ENCODE data around the gene PRTN3.
"Not testable (repeated sequence)": the region's sequence is repeated elsewhere in the genome, so short reads cannot be mapped to it uniquely, and the experiment has no call there.

The PRTN3 gene

GRCh38 chr19:810077-810855 lies 30.5 kb upstream of the PRTN3 start:
- no peaks in the 10 kb centered on the region for H3K9me3 Mint-ChIP-seq
- peak overlapping the region; percentile 27 for H3K27ac Mint-ChIP-seq
- H3K4me3 Mint-ChIP-seq: no peak overlapping the region
- H3K4me1 Mint-ChIP-seq: peaks cover 7% of the 10 kb centered on the region
- H3K27me3 Mint-ChIP-seq: no peaks in the 10 kb centered on the region
- ATAC-seq (no peak), DNase-seq (no peak)
- H3K36me3 Mint-ChIP-seq (ENCODE audit: low read depth): peaks cover 55% of the 10 kb centered on the region

- H3K4me1 Mint-ChIP-seq: peaks cover 7% of the 10 kb centered on the region
- ATAC-seq (no peak), DNase-seq (no peak)
- H3K9me3 Mint-ChIP-seq: peaks cover 3% of the 10 kb centered on the region
- no peak overlapping the region for H3K4me3 Mint-ChIP-seq
- peaks cover 56% of the 10 kb centered on the region for H3K36me3 Mint-ChIP-seq (ENCODE audit: low read depth)
- H3K27me3 Mint-ChIP-seq: no peaks in the 10 kb centered on the region
- no peak overlapping the region for H3K27ac Mint-ChIP-seq
Observed at GRCh38 chr19:810883-811489, 29.8 kb upstream of the PRTN3 start.

- Mint-ChIP-seq H3K9me3 (peaks cover 9% of the 10 kb centered on the region), H3K27ac (no peak overlapping the region), H3K4me1 (peaks cover 7% of the 10 kb centered on the region), H3K36me3 (ENCODE audit: low read depth) (peaks cover 60% of the 10 kb centered on the region), H3K4me3 (peak overlapping the region; percentile 14), H3K27me3 (no peaks in the 10 kb centered on the region)
- ATAC-seq (no peak), DNase-seq (no peak)
Observed at GRCh38 chr19:811506-812048, 29.2 kb upstream of the PRTN3 start.

- Mint-ChIP-seq H3K27ac (no peak overlapping the region), H3K36me3 (ENCODE audit: low read depth) (peaks cover 55% of the 10 kb centered on the region), H3K4me1 (peaks cover 6% of the 10 kb centered on the region), H3K4me3 (no peak overlapping the region), H3K9me3 (peaks cover 12% of the 10 kb centered on the region), H3K27me3 (no peaks in the 10 kb centered on the region)
- DNase-seq (no peak), ATAC-seq (peak; percentile 5)
Observed at GRCh38 chr19:812049-812746, 28.6 kb upstream of the PRTN3 start.

GRCh38 chr19:812747-813218 lies 28.0 kb upstream of the PRTN3 start:
- no peaks in the 10 kb centered on the region for H3K27me3 Mint-ChIP-seq
- no peak overlapping the region for H3K27ac Mint-ChIP-seq
- no peak overlapping the region for H3K4me3 Mint-ChIP-seq
- DNase-seq (no peak), ATAC-seq (peak; percentile 3)
- peaks cover 49% of the 10 kb centered on the region for H3K36me3 Mint-ChIP-seq (ENCODE audit: low read depth)
- peaks cover under 1% of the 10 kb centered on the region for H3K4me1 Mint-ChIP-seq
- peaks cover 12% of the 10 kb centered on the region for H3K9me3 Mint-ChIP-seq

- H3K36me3 Mint-ChIP-seq (ENCODE audit: low read depth): peaks cover 46% of the 10 kb centered on the region
- peak; percentile 3 for ATAC-seq
- no peak overlapping the region for H3K4me3 Mint-ChIP-seq
- no peak for DNase-seq
- H3K27me3 Mint-ChIP-seq: no peaks in the 10 kb centered on the region
- H3K9me3 Mint-ChIP-seq: peaks cover 12% of the 10 kb centered on the region
- H3K4me1 Mint-ChIP-seq: no peaks in the 10 kb centered on the region
- no peak overlapping the region for H3K27ac Mint-ChIP-seq
Observed at GRCh38 chr19:813219-814151, 27.3 kb upstream of the PRTN3 start.

GRCh38 chr19:814152-815078 lies 26.4 kb upstream of the PRTN3 start:
- peak; percentile 7 for ATAC-seq
- Mint-ChIP-seq H3K4me3 (peak overlapping the region; percentile 49), H3K36me3 (ENCODE audit: low read depth) (peaks cover 40% of the 10 kb centered on the region)

GRCh38 chr19:815079-815774 lies 25.6 kb upstream of the PRTN3 start:
- no peaks in the 10 kb centered on the region for H3K4me1 Mint-ChIP-seq
- H3K36me3 Mint-ChIP-seq (ENCODE audit: low read depth): peaks cover 31% of the 10 kb centered on the region
- no peak for DNase-seq
- peak overlapping the region; percentile 79 for H3K27ac Mint-ChIP-seq
- no peaks in the 10 kb centered on the region for H3K27me3 Mint-ChIP-seq
- ATAC-seq: no peak
- peaks cover 12% of the 10 kb centered on the region for H3K9me3 Mint-ChIP-seq
- H3K4me3 Mint-ChIP-seq: peak overlapping the region; percentile 49

More at GRCh38 chr19:814152-815078, 26.4 kb upstream of the PRTN3 start:
- peaks cover 12% of the 10 kb centered on the region for H3K9me3 Mint-ChIP-seq
- peak overlapping the region; percentile 79 for H3K27ac Mint-ChIP-seq
- no peaks in the 10 kb centered on the region for H3K4me1 Mint-ChIP-seq
- no peak for DNase-seq
- H3K27me3 Mint-ChIP-seq: no peaks in the 10 kb centered on the region

- H3K27ac Mint-ChIP-seq: peak overlapping the region; percentile 73
- H3K27me3 Mint-ChIP-seq: no peaks in the 10 kb centered on the region
- ATAC-seq: no peak
- peak overlapping the region; percentile 20 for H3K4me3 Mint-ChIP-seq
- H3K9me3 Mint-ChIP-seq: peaks cover 12% of the 10 kb centered on the region
- H3K4me1 Mint-ChIP-seq: no peaks in the 10 kb centered on the region
- no peak for DNase-seq
- peaks cover 28% of the 10 kb centered on the region for H3K36me3 Mint-ChIP-seq (ENCODE audit: low read depth)
Observed at GRCh38 chr19:815775-816499, 24.9 kb upstream of the PRTN3 start.

GRCh38 chr19:816500-816857 lies 24.3 kb upstream of the PRTN3 start:
- no peaks in the 10 kb centered on the region for H3K4me1 Mint-ChIP-seq
- no peaks in the 10 kb centered on the region for H3K27me3 Mint-ChIP-seq
- ATAC-seq (no peak), DNase-seq (no peak)
- H3K36me3 Mint-ChIP-seq (ENCODE audit: low read depth): peaks cover 25% of the 10 kb centered on the region
- no peak overlapping the region for H3K4me3 Mint-ChIP-seq
- H3K9me3 Mint-ChIP-seq: peaks cover 12% of the 10 kb centered on the region
- H3K27ac Mint-ChIP-seq: peak overlapping the region; percentile 28

- peaks cover 12% of the 10 kb centered on the region for H3K9me3 Mint-ChIP-seq
- not testable (repeated sequence) for H3K4me3 Mint-ChIP-seq, H3K4me1 Mint-ChIP-seq, DNase-seq, H3K27ac Mint-ChIP-seq, ATAC-seq
- H3K27me3 Mint-ChIP-seq: peaks cover 17% of the 10 kb centered on the region
- peaks cover 11% of the 10 kb centered on the region for H3K36me3 Mint-ChIP-seq (ENCODE audit: low read depth)
Observed at GRCh38 chr19:820212-820611, 20.6 kb upstream of the PRTN3 start.

GRCh38 chr19:821231-821824 lies 19.5 kb upstream of the PRTN3 start:
- DNase-seq (no peak), ATAC-seq (no peak)
- Mint-ChIP-seq H3K36me3 (ENCODE audit: low read depth) (peaks cover 4% of the 10 kb centered on the region), H3K4me1 (no peaks in the 10 kb centered on the region), H3K27ac (no peak overlapping the region), H3K4me3 (no peak overlapping the region), H3K9me3 (peaks cover 5% of the 10 kb centered on the region), H3K27me3 (peaks cover 17% of the 10 kb centered on the region)
